DOHH2 (cell line): ENCODE results near the gene BDKRB2.

Experiments
- H3F3A ChIP-seq: fragments of 200-600 bp; sonication (generic), shearing (Covaris generic); 2 replicates; pipeline ENCODE4 v1.6.0; 2016; ENCODE audit warnings: antibody characterized with exemption, mild to moderate bottlenecking; ENCODE audit not compliant: control insufficient read depth, insufficient read depth
- H3K27ac ChIP-seq: fragments of 200-600 bp; sonication (generic); 2 replicates; pipeline ENCODE4 v1.5.1; 2014; ENCODE audit warnings: low read depth, mild to moderate bottlenecking, low read length, moderate library complexity
- H3K27me3 ChIP-seq: fragments of 200-600 bp; sonication (generic); 2 replicates; pipeline ENCODE4 v1.6.1; 2014; ENCODE audit warnings: mild to moderate bottlenecking, low read length, mixed read lengths; ENCODE audit not compliant: control insufficient read depth
- H3K36me3 ChIP-seq: fragments of 200-600 bp; sonication (generic); 2 replicates; pipeline ENCODE4 v1.6.1; 2014; ENCODE audit warnings: mild to moderate bottlenecking, low read length, moderate library complexity, mixed read lengths; ENCODE audit not compliant: control insufficient read depth
- H3K4me1 ChIP-seq: fragments of 200-600 bp; sonication (generic); 2 replicates; pipeline ENCODE4 v1.6.1; 2014; ENCODE audit warnings: mild to moderate bottlenecking, low read length, mixed read lengths; ENCODE audit not compliant: control insufficient read depth
- H3K4me2 ChIP-seq: fragments of 200-600 bp; sonication (generic); 2 replicates; pipeline ENCODE4 v1.6.0; 2014; ENCODE audit warnings: mild to moderate bottlenecking, low read length, moderate library complexity
- H3K4me3 ChIP-seq: fragments of 200-600 bp; sonication (generic); 2 replicates; pipeline ENCODE4 v1.5.1; 2014; ENCODE audit warnings: mild to moderate bottlenecking, low read length, mixed read lengths
- H3K79me2 ChIP-seq: fragments of 200-600 bp; sonication (generic); 2 replicates; pipeline ENCODE4 v1.6.1; 2014; ENCODE audit warnings: mild to moderate bottlenecking, low read length, mixed read lengths; ENCODE audit not compliant: control insufficient read depth
- H3K9me2 ChIP-seq: fragments of 200-600 bp; sonication (generic); replicated peaks from 2 replicates; pipeline ENCODE4 v1.6.1; 2014; ENCODE audit warnings: mild to moderate bottlenecking, low read length, mixed read lengths; ENCODE audit not compliant: control insufficient read depth
- H3K9me3 ChIP-seq: fragments of 200-600 bp; sonication (generic); 2 replicates; pipeline ENCODE4 v1.6.1; 2014; ENCODE audit warnings: antibody characterized with exemption, low read length, mixed read lengths; ENCODE audit not compliant: control insufficient read depth, insufficient read depth
- H4K20me1 ChIP-seq: fragments of 200-600 bp; sonication (generic); 2 replicates; pipeline ENCODE4 v1.6.0; 2014; ENCODE audit warnings: low read depth, mild to moderate bottlenecking, antibody characterized with exemption, low read length, moderate library complexity; ENCODE audit not compliant: control insufficient read depth, insufficient read depth
- EZH2phosphoT487 ChIP-seq: fragments of 200-600 bp; sonication (generic); IDR thresholded peaks from 2 replicates; pipeline ENCODE4 v1.6.1; 2017; ENCODE audit warnings: borderline replicate concordance, mild to moderate bottlenecking, antibody characterized with exemption, low read length, moderate library complexity, mixed read lengths
- TF ChIP-seq, protein P1 (sequence below): fragments of 200-600 bp; sonication (generic); IDR thresholded peaks from one replicate; pipeline ENCODE4 v1.5.1; 2014; ENCODE audit warnings: antibody characterized with exemption, mild to moderate bottlenecking, low read depth, low read length; ENCODE audit not compliant: poor library complexity, severe bottlenecking

BDKRB2 gene

DNA sequence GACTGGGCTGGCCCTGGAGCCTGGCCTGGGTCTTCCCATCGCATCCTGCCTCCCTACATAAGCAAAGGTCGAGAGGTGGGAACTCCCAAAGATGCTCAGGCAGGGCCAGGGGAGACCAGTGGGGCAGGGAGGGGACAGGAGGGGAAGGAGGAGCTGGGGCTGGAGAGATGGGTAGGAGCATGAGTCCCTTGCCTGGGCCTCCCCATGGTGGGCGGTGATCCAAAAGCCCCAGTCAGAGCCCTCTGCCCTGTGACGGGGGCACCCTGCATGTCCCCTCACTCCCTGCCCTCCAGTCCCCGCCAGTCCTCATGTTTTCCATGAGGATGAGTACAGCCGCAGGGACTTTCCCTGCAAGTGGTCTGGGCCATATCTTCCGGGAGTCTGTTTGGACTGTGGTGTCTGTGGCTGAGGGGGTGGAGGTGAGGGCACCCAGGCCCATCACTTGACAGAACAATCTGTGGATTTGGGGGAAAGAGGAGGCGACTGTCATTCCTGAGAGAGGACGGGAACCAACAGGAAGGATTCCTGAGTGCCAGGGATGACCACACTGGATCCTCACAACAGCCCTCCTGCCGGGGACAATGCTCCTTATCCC, 9.3 kb downstream of the BDKRB2 start:
- Histone ChIP-seq H3K9me3 (no peaks in the 10 kb centered on the region), H3K9me2 (no peaks in the 10 kb centered on the region), H3K36me3 (no peaks in the 10 kb centered on the region), H4K20me1 (no peaks in the 10 kb centered on the region), H3K4me2 (no peak overlapping the region), H3K4me1 (peaks cover 3% of the 10 kb centered on the region; the same call in 1 of the 2 replicates), H3F3A (no peaks in the 10 kb centered on the region), H3K27me3 (no peaks in the 10 kb centered on the region), H3K4me3 (no peak overlapping the region), H3K79me2 (no peaks in the 10 kb centered on the region), H3K27ac (no peak overlapping the region)
- TF ChIP-seq, protein P1, sequence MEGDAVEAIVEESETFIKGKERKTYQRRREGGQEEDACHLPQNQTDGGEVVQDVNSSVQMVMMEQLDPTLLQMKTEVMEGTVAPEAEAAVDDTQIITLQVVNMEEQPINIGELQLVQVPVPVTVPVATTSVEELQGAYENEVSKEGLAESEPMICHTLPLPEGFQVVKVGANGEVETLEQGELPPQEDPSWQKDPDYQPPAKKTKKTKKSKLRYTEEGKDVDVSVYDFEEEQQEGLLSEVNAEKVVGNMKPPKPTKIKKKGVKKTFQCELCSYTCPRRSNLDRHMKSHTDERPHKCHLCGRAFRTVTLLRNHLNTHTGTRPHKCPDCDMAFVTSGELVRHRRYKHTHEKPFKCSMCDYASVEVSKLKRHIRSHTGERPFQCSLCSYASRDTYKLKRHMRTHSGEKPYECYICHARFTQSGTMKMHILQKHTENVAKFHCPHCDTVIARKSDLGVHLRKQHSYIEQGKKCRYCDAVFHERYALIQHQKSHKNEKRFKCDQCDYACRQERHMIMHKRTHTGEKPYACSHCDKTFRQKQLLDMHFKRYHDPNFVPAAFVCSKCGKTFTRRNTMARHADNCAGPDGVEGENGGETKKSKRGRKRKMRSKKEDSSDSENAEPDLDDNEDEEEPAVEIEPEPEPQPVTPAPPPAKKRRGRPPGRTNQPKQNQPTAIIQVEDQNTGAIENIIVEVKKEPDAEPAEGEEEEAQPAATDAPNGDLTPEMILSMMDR, result no peak
- no peak for TF ChIP-seq EZH2phosphoT487

DNA sequence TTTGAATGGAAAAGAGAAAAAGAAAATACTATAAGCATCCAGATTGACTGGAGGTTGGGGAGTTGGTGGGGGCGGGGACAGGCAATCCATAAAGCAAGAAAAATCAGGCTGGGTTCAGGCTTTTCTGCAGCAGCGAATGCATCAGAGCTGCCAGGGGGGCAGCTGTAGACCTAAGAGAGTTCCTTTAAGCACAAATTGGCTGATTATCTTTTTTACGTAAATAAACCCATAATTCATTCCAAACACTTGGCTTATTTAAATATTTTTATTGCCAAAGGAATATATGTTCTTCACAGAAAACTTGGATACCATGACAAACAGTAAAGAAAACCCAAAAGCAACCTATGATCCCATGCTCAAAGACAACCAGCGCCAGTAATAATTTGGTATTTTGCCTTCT, 10.2 kb downstream of the BDKRB2 start:
- Histone ChIP-seq H3K4me3 (no peak overlapping the region), H3K79me2 (no peaks in the 10 kb centered on the region), H3K36me3 (no peaks in the 10 kb centered on the region), H3K27me3 (no peaks in the 10 kb centered on the region), H3K4me2 (no peak overlapping the region), H3K27ac (no peak overlapping the region), H3K9me3 (no peaks in the 10 kb centered on the region), H3K9me2 (no peaks in the 10 kb centered on the region), H4K20me1 (no peaks in the 10 kb centered on the region), H3F3A (no peaks in the 10 kb centered on the region), H3K4me1 (peaks cover 3% of the 10 kb centered on the region; the same call in 1 of the 2 replicates)
- no peak for TF ChIP-seq EZH2phosphoT487
- TF ChIP-seq, protein P1, result no peak

DNA sequence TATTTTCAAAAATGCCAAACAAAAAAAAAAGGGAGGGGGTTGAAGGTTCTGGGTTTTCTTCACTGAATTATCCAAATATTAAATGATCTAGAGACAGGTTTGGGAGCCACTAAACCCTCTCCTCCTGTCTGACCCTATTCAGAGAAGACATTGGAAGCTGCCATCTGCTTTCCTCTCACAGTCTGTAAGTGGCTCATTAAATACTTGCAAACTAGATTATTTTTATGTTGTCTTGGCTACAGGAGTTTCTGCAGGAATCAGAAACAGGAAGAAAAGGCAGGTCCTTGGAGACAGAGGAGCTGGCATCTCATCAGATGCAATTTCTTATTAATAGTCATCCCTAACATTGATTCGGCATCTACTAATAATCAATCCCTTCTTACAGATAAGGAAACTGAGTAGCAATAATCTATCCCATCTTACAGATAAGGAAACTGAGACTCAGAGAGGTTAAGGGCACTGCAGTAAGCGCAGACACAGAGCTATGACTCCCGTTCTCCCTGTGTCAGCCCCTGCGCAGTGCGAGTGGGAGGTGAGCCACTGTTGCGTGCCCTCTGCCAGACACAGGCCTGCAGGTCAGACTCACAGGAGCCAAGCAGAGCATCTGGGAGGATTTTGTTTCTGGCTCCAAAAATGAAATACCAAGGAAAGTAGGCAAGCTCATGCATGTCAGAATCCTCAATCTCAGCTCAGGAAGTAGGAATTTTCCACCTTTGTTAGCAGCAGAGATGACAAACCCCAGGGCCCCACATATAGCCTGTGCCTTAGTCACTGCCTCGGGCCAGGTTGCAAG, 11.0 kb downstream of the BDKRB2 start:
- no peak overlapping the region for H3K4me2 ChIP-seq
- no peaks in the 10 kb centered on the region for H3K27me3 ChIP-seq
- H3K9me2 ChIP-seq, result no peaks in the 10 kb centered on the region
- H3K79me2 ChIP-seq, result no peaks in the 10 kb centered on the region
- TF ChIP-seq, protein P1, result no peak
- TF ChIP-seq EZH2phosphoT487, result no peak
- H4K20me1 ChIP-seq, result no peaks in the 10 kb centered on the region
- no peaks in the 10 kb centered on the region for H3F3A ChIP-seq
- H3K36me3 ChIP-seq, result no peaks in the 10 kb centered on the region
- H3K4me3 ChIP-seq, result no peak overlapping the region
- H3K9me3 ChIP-seq, result no peaks in the 10 kb centered on the region
- peaks cover 3% of the 10 kb centered on the region; the same call in 1 of the 2 replicates for H3K4me1 ChIP-seq
- no peak overlapping the region for H3K27ac ChIP-seq
